Adrenal gland (tissue), 12 donors: ENCODE data around the gene SFTA2. TPM values are rescaled to one million over a fixed set of nuclear protein-coding genes. Genes with fewer than 3 reads are reported as not detected.

Experiments
- DNase-seq, 7 donors: peaks; one replicate each; pipeline ENCODE4 v3.0.0-alpha.2; 2019 to 2020
- H3K27ac ChIP-seq, 5 donors: fragments of 200-600 bp; sonication (generic) in 4 of 5; 1 replicate in 3 of 5; 2 replicates in 2 of 5; pipeline versions ENCODE4 v1.5.1 to v1.8.0; 2016 to 2020; ENCODE audit warnings: mild to moderate bottlenecking in 1 of 5
- H3K27me3 ChIP-seq: fragments of 200-600 bp; 2 replicates; pipeline ENCODE4 v1.8.0; 2021
- H3K36me3 ChIP-seq, 2 donors: fragments of 200-600 bp; replicated peaks in 1 of 2; 1 replicate in 1 of 2; 2 replicates in 1 of 2; pipeline versions ENCODE4 v1.5.1 to v1.8.0; 2018 to 2022
- H3K4me1 ChIP-seq, 2 donors: fragments of 200-600 bp; replicated peaks in 1 of 2; 1 replicate in 1 of 2; 2 replicates in 1 of 2; pipeline versions ENCODE4 v1.5.1 to v1.8.0; 2018 to 2021
- H3K4me3 ChIP-seq, 4 donors: fragments of 200-600 bp; sonication (generic) in 3 of 4; one replicate each; pipeline ENCODE4 v1.5.1; 2016 to 2018
- H3K9me3 ChIP-seq, 3 donors: fragments of 200-600 bp; sonication (generic) in 1 of 3; replicated peaks in 1 of 3; 1 replicate in 2 of 3; 2 replicates in 1 of 3; pipeline versions ENCODE4 v1.5.1 to v1.8.0; 2016 to 2021
- CTCF ChIP-seq, 6 experiments: fragments of 450-650 bp in 4 of 6; fragments of 200-600 bp in 2 of 6; sonication (generic) in 1 of 6; IDR thresholded peaks; 1 replicate in 5 of 6; 2 replicates in 1 of 6; pipeline versions ENCODE4 v1.5.1 to v1.8.0; 2016 to 2021; ENCODE audit warnings: antibody characterized with exemption in 6 of 6, mild to moderate bottlenecking in 2 of 6, moderate library complexity in 1 of 6
- POLR2A ChIP-seq, 2 donors: fragments of 450-650 bp; IDR thresholded peaks; one replicate each; pipeline ENCODE4 v1.6.1; 2017; ENCODE audit warnings: antibody characterized with exemption in 2 of 2, mild to moderate bottlenecking in 2 of 2, moderate library complexity in 1 of 2
- WGBS, 4 donors: extraction: QIAGEN DNeasy Blood & Tissue Kit in 2 of 4; methylation state at CpG; one replicate each; pipeline versions ENCODE4 v1.1.5 to v1.1.7; 2013 to 2017; 5-methylcytosine and 5-hydroxymethylcytosine counted together
- intact Hi-C, 2 donors: fragments of 100-400 bp; cut with DNase I; formaldehyde crosslinking; loops; one replicate each; pipeline versions ENCODE4 v1.14.1 to v1.15.0; 2022 to 2023
- polyA plus RNA-seq, 3 donors: library from polyadenylated mRNA; stranded (reverse); fragments of 200-250 nt in 2 of 3; fragments of 350-450 nt in 1 of 3; fragmentation: Illumina TruSeq in 1 of 3; extraction: RNeasy Lipid Tissue Mini Kit (QIAGEN cat#74804) in 1 of 3; gene quantifications; one replicate each; pipeline ENCODE4 v1.2.3, GENCODE V29; 2013 to 2014
- total RNA-seq, 9 donors: library from RNA; depleted of rRNA in 4 of 9; stranded (reverse); fragments of >200 nt in 4 of 9; fragments of 120-200 nt in 1 of 9; fragmentation: NEBNext Ultra II Directional in 1 of 9; extraction: Animal tissue kit (Norgen Biotek cat#: 25700) in 1 of 9; gene quantifications; one replicate each; pipeline versions ENCODE4 v1.1.0 to v1.2.4, GENCODE V29; 2013 to 2023
- donor health status: healthy with polysubstance abuse.
- donor health status: Bipolar disorder and iron deficiency.
- donor health status: DM: yes; HTN: yes; CAD: no.
- donor health status: DM: no; HTN: no; CAD: no.
- donor health status: DM: no; HTN: no; CAD: no.
- donor health status: DM: yes; HTN: yes; CAD: no.

The SFTA2 gene
- total and polyA plus RNA-seq, 12 donors = 0.20 to 1.5 (median 0.38) TPM; not detected in 7

GRCh38 chr6:30957716-30958115, 25.7 kb upstream of the SFTA2 start:
- H3K36me3 ChIP-seq = no peaks in the 10 kb centered on the region
- no peaks in the 10 kb centered on the region for H3K4me1 ChIP-seq
- no peaks in the 10 kb centered on the region for H3K27me3 ChIP-seq
- H3K9me3 ChIP-seq = no peaks in the 10 kb centered on the region
- intact Hi-C loops = no loop called here
- TF ChIP-seq CTCF (IDR thresholded peaks at IDR 0.05) (no peak), POLR2A (IDR thresholded peaks at IDR 0.05) (no peak)
- 73 to 83% (median 78%) methylated on average over 2 of the region's 2 CpGs for whole genome bisulfite sequencing, 4 donors
- DNase-seq = no peak
- H3K27ac ChIP-seq = no peak overlapping the region
- no peak overlapping the region for H3K4me3 ChIP-seq

GRCh38 chr6:30955367-30956042, 23.5 kb upstream of the SFTA2 start:
- intact Hi-C loops = no loop called here
- WGBS, 4 donors = 11 to 28% (median 21%) methylated on average over 14 to 46 of the region's 46 CpGs
- no peak overlapping the region for H3K27ac ChIP-seq

GRCh38 chr6:30954631-30955366, 22.8 kb upstream of the SFTA2 start:
- intact Hi-C loops = no loop called here
- 59 to 67% (median 62%) methylated on average over 9 of the region's 9 CpGs for WGBS, 4 donors
- Histone ChIP-seq H3K4me3 (peak overlapping the region in 1 of 4 donors; percentile 54), H3K27me3 (no peaks in the 10 kb centered on the region), H3K36me3 (no peaks in the 10 kb centered on the region), H3K27ac (no peak overlapping the region), H3K4me1 (no peaks in the 10 kb centered on the region), H3K9me3 (no peaks in the 10 kb centered on the region)
- no peak for TF ChIP-seq CTCF (IDR thresholded peaks at IDR 0.05)
- no peak for TF ChIP-seq POLR2A (IDR thresholded peaks at IDR 0.05)
- DNase-seq = no peak

More at GRCh38 chr6:30955367-30956042, 23.5 kb upstream of the SFTA2 start:
- peak overlapping the region in 2 of 4 donors; percentile 28 to 54 for H3K4me3 ChIP-seq
- H3K9me3 ChIP-seq = no peaks in the 10 kb centered on the region
- peak; percentile 26 to 55 (median 32) for DNase-seq
- H3K36me3 ChIP-seq = no peaks in the 10 kb centered on the region
- no peaks in the 10 kb centered on the region for H3K4me1 ChIP-seq
- TF ChIP-seq POLR2A (IDR thresholded peaks at IDR 0.05) (no peak), CTCF (IDR thresholded peaks at IDR 0.05) (no peak)
- H3K27me3 ChIP-seq = no peaks in the 10 kb centered on the region

GRCh38 chr6:30951907-30952469, 20.0 kb upstream of the SFTA2 start:
- intact Hi-C loops = no loop called here
- Histone ChIP-seq H3K4me3 (no peak overlapping the region), H3K27ac (no peak overlapping the region), H3K9me3 (no peaks in the 10 kb centered on the region), H3K36me3 (no peaks in the 10 kb centered on the region), H3K27me3 (no peaks in the 10 kb centered on the region), H3K4me1 (no peaks in the 10 kb centered on the region)
- DNase-seq = no peak
- WGBS, 4 donors = 75 to 89% (median 85%) methylated on average over 5 of the region's 5 CpGs
- no peak for TF ChIP-seq POLR2A (IDR thresholded peaks at IDR 0.05)
- no peak for TF ChIP-seq CTCF (IDR thresholded peaks at IDR 0.05)
